IMR-90 (cell line): ENCODE data around the gene VPS54.

ENCODE experiments used
- BHLHE40 ChIP-seq: fragments of 150-350 bp; IDR thresholded peaks from 2 replicates; pipeline ENCODE4 v1.6.1; 2016; ENCODE audit warnings: mild to moderate bottlenecking, low read depth, low read length
- MAFK ChIP-seq: IDR thresholded peaks from 2 replicates; pipeline ENCODE4 v1.6.1; 2012; ENCODE audit warnings: low read depth, low read length, improper control_type of control experiment
- POLR2A ChIP-seq: IDR thresholded peaks from 2 replicates; pipeline ENCODE4 v1.6.1; 2012; ENCODE audit warnings: mild to moderate bottlenecking, low read depth, low read length
- TF ChIP-seq, protein P1 (sequence below): conservative IDR thresholded peaks from 2 replicates; pipeline ENCODE4 v1.5.1; 2012; ENCODE audit warnings: mild to moderate bottlenecking, low read depth, low read length, improper control_type of control experiment

DNA sequence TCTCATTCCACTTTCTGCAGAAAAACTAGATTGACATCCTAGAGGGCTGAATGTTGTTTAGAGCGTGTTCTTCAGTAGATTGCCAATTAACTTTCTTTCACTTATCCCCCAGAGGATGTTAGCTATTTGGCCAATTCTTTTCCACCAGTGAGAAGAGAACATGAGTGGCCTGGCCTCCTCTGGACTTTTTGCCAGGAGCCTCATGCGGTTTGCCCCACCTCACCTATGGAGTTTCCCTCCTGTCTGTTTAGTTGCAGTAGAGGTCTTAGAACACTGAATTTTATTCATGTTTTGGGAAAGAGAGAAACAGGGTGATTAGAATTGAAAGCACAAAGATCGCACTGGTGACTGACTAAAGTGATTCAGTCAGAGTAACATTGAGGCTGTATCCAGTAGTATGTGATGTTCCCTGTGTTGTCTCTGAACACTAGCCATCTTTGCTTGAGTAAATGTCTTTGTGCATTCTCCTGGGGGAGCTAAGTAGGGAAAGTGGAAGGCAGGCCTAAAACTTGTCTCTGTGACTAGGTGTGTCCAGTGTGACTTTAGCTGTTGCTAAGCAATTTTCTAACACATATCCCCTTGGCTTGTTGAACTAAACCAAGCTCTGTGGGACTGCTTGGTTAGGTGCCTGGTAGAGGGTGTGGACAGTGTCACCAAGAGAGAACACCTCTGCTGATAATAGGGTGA lies 143.5 kb downstream of the VPS54 start:
- TF ChIP-seq POLR2A (no peak), MAFK (no peak), BHLHE40 (no peak)
- TF ChIP-seq, protein P1, sequence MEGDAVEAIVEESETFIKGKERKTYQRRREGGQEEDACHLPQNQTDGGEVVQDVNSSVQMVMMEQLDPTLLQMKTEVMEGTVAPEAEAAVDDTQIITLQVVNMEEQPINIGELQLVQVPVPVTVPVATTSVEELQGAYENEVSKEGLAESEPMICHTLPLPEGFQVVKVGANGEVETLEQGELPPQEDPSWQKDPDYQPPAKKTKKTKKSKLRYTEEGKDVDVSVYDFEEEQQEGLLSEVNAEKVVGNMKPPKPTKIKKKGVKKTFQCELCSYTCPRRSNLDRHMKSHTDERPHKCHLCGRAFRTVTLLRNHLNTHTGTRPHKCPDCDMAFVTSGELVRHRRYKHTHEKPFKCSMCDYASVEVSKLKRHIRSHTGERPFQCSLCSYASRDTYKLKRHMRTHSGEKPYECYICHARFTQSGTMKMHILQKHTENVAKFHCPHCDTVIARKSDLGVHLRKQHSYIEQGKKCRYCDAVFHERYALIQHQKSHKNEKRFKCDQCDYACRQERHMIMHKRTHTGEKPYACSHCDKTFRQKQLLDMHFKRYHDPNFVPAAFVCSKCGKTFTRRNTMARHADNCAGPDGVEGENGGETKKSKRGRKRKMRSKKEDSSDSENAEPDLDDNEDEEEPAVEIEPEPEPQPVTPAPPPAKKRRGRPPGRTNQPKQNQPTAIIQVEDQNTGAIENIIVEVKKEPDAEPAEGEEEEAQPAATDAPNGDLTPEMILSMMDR: no peak
